ENCODE results near the gene CNTNAP2.

- TF ChIP-seq EZH2 (IDR thresholded peaks at IDR 0.05; ENCODE audit: insufficient read depth, poor library complexity, severe bottlenecking) (no peak), EZH2phosphoT487 (IDR thresholded peaks at IDR 0.05; ENCODE audit: insufficient read depth, low read depth) (no peak)
Measured at GRCh38 chr7:148035950-148036349, 1919.3 kb downstream of the CNTNAP2 start.

Measured in GM23248 (cell line).